Embryonic facial prominence (tissue), 1 donor: ENCODE measurements around the gene FAM81A.

Experiments
- DNase-seq: peaks from one replicate; pipeline ENCODE4 v3.0.0-alpha.2; 2016; ENCODE audit errors: extremely low spot score

FAM81A gene

GRCh38 chr15:59541750-59542149 lies 103.8 kb downstream of the FAM81A start:
- DNase-seq, result no peak

DNA sequence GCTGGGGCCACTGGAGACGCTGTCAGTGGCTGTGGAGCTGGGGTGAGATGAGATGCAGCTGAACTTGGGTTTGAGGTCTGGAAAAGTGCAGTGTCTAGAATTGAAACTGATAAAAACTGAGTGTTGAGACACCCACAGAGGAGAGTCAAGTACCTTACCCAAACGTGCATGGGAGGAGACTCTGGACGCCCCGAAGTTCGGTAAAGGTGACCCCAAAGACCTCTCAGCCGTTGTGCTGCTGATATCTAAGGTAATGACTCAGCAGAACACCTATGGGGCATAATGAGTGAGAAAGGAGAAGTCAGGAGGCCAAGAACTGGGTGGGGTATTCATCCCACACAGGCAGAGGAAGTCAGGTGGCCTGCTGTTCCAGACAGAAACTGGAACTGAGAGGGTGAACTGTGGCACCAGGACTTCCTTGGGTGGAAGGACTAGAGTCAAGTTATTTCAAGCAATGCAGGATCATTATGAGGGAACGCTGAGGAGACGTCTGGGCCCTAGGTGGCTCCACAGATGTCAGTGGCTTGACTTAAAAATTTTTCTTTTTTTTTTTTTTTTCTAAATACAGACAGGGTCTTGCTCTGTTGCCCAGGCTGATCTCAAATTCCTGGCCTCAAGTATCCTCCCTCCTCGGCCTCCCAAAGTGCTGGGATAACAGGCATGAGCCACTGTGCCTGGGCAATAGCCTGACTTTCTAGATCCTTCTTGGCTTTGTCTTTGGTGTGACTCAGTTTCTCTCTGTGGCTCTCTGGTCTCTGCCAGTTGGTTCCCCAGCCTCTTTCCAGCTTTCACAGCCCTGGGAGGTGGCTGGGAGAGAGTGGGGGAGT lies 105.9 kb downstream of the FAM81A start:
- no peak for DNase-seq

DNA sequence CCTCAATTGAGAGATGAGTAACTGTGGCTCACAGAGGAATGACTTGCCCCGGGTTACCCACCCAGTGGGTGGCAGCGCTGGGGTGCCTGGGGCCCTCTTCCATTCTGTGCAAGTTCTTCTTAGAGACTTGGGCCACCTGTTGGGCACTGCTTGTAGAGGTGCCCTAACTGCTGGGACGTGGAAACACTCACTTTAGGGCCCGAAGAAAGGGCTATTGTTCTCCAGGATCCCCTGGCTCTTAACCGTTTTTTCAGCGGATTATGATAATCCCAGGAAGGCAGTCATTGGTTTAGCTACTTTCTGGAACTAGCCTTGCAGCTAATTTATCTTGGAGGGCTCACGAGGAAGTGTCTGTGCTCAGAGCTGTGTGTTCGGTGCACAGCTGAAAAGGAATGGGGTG lies 107.6 kb downstream of the FAM81A start:
- no peak for DNase-seq

DNA sequence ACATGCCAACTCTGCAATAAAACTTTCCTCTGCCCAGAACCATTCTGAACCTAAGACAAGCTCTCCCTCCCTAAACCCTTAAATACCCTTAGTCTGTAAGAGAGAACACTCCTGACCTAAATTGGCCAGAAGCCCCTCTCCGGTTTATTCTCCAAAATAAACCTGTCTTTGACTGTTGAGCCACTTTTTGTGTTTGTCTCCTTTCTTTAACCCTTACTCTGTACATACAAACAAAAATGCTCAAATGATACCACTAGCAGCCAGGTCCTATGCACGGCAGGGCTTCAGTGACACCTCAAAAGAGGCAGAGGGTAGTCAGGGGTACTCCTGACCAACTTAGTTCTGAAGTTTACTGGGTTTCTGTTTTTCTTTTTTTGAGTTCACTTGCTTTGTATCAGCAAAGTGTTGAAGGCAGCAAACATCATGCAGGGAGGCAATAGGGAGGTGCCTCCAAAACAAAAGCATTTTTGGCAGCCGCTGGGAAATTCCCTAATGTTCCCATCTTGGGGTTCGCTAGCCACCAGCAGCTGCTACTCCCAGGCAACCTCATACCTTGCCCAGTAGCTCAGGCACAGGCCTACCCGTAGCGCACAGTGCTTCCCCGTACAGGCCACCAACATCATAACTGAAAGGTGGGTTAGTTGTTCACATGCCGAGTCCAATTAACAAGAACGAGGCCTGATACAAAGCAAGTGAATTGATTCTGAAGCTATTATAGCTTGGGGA lies 110.7 kb downstream of the FAM81A start:
- no peak for DNase-seq

DNA sequence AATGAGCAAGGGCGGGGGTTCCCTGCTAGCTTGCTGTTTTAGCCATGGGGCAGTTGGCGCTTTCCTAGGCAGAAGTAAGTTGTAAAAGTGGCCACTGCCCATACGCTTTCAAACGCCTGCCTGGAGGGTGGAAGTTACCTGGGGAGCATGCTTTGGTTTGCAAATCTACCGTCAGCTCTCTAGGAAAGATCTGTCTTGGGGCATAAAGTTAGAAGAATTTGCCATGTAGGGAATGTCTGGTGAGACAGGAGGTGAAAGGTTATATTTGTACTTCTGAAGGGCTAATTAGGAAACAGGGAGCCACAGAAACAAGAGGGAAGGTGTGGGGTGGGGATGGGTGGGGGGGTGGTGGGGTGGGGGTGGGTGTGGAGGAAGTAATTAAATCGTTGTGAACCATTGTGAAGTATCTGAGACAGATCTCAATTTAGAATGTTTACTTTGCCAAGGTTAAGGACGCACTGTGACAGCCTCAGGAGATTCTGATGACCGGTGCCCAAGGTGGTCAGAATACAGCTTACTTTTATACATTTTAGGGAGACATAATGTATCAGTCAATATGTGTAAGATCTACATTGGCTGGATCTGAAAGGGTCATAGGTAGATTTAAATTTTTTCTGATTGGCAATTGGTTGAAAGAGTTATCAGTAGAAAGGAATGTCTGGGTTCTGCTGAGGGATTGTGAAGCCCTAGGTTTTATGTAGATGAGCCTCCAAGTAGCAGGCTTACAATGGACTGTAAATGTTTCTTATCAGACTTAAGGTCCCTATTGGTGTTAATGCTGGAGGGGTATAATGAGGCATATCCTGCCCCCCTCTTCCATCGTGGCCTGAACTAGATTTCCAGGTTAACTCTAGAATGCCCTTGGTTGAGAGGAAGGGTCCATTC lies 111.6 kb downstream of the FAM81A start:
- DNase-seq, result no peak

GRCh38 chr15:59550530-59550929 lies 112.5 kb downstream of the FAM81A start:
- no peak for DNase-seq

DNA sequence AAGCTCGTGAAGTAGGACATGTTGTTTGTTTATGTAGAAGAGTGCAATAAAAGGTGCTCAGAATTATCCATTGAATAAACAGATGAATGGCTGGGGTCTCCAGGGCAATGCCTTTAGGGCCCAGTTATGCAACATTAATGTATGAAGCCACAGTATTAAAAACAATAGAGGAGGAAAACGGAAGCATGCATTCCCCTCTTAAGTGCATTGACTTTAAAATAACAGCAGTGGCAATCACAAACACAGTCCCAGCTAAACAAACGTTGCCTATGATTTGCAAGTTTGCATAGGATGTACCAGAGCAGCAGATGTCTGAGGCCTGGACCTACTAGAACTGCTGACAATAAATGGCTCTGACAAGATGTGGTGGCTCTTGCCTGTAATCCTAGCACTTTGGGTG lies 113.0 kb downstream of the FAM81A start:
- no peak for DNase-seq

GRCh38 chr15:59553879-59554735 lies 116.1 kb downstream of the FAM81A start:
- no peak for DNase-seq

- no peak for DNase-seq
Measured at GRCh38 chr15:59555696-59556095, 117.7 kb downstream of the FAM81A start.

DNA sequence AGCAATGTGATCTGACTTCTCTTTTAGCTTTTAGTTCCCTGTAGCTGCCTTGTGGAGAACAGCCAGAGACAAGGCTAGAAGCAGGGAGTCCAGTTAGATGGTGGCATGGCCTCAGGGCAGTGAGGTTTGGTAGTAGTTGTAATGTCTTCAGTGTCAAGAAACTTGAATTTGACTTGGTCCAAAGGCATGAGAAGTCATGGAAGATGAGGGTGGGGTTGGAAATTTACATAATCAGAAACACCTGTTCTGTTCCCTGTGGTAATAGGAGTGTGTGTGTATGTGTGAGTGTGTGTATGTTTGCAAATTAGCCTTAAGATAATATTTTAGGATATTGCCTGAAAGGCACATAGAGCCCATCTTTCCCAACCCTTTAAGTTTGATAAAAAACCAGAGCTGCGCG lies 118.4 kb downstream of the FAM81A start:
- DNase-seq, result no peak

DNA sequence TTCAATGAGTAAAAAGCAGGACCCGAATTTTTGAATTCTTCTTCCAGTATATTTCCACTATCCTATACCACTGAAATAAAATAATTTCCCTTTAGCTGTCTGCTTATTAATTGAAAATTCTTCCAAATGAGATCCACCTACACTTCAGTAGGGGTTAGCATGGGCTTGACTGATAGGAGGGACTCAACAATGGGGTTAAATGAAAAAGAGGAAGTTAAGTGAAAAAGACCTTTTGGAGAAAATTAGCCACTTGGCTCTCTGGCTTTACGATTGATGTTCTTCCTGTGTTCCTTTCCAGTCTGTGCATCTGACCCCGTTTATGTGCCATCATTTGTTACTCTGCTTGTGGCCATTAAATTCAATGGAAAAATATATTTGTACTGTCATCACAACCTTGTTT lies 119.6 kb downstream of the FAM81A start:
- DNase-seq, result no peak

DNA sequence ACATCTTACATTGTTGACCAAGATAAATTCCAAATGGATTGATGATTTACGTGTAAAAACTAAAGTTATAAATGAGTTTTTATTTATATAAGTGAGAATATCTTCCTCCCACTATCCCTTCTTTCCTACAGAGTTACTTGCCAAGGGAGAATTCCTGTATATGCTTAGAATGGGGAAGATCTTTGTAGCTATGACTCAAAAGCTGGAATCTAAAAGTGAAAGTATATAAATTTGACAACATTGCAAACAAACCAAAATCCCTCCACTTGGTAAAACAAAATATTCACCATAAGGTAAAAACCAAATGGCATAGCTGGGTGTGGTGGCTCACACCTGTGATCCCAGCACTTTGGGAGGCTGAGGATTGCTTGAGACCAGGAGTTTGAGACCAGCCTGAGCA lies 120.9 kb downstream of the FAM81A start:
- no peak for DNase-seq

- DNase-seq, result no peak
Measured at GRCh38 chr15:59561547-59561946, 123.6 kb downstream of the FAM81A start.

DNA sequence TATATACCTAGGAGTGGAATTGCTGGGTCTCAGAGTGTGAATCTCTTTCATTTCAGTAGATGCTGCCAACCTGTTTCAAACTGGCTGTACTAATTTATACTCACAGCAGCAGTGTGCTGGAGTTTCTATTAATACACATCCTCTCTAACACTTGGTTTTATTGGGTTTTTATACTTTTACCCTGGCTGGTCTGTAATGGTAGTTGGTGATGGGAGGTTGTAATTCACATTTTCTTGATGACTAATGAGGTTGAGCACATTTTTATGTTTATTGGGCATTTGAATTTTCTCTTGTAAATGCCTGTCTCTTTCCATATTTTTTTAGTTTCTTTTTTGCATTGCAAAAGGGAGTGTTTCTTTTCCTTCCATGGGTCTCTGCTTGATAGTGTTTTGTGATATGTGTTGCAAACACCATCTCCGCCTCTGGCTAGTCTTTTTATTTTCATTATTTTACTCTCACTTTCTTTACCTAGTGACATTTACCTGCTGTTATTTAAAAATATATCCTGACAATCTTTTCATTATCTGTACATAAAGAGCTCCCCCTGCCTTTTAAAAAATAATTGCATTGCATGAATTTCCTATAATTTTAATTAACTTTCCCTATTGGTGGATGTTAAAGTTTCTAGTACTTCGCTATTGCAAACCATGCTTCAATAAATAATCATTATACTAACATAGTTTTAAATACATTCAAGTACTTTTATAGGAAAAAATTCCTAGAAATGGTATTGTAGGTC lies 124.6 kb downstream of the FAM81A start:
- no peak for DNase-seq

DNA sequence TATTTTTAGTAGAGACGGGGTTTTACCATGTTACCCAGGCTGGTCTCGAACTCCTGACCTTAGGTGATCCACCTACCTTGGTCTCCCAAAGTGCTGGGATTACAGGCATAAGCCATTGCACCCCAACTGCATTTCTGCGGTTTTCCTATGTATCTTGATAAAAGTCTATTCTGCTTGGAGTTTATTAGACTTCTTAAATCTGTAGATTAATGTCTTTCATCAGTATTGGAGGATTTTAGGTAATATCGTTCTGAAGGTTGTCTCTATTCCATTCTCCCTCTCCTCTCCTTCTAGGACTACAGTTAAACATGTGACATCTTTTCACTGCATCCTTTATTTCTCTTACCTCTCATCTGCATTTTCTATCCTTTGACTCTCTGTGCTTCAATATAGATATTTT lies 127.3 kb downstream of the FAM81A start:
- no peak for DNase-seq

- DNase-seq, result no peak
Measured at GRCh38 chr15:59567324-59567723, 129.3 kb downstream of the FAM81A start.

- DNase-seq, result no peak
Measured at GRCh38 chr15:59569477-59569876, 131.5 kb downstream of the FAM81A start.

DNA sequence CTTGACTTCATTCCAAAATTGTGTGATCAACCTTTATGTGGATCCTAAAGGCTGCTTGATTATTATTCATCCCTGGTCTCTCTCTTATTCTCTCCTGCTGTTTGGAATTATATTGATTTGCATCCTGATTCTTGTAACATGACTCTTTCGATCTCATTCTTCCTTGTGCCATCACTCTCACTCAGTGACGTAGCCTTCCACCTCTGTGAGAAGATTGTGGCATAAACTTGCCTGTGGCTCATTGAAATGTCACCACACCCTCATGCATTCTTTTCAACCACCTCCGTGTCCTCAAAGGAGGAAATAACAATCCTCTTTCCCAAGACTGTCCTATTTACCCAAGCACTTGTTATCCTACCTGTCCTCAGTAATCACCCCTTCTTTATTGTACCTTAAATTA lies 132.3 kb downstream of the FAM81A start:
- no peak for DNase-seq

DNA sequence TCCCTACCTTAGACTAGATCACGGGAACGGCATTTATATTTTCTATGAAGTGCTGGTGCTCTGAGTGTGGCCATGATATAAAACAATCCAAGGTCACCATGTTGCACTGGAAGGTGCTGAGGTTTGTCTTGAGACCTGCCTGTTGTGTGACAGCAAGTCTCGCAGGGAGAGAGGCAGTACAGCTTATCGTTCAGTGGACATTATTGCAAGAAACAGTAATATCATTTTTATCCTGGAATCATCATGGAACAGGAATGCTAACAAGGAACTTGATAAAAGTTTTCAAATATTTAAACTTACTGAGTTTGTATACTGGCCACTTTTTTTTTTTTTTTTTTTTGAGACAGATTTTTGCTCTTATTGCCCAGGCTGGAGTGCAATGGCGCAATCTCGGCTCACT lies 133.6 kb downstream of the FAM81A start:
- no peak for DNase-seq
